HepG2 (cell line): ENCODE data around the gene GATAD2B. TPM values are rescaled to one million over a fixed set of nuclear protein-coding genes. Genes with fewer than 3 reads are reported as not detected.
A peak's percentile ranks its signal among the peaks of the same experiment; 100 is the strongest.

Source experiments
- DPF2 ChIP-seq: sonication (generic); formaldehyde crosslinking; IDR thresholded peaks from 2 replicates; pipeline ENCODE4 v1.4.0; 2020; ENCODE audit warnings: mild to moderate bottlenecking, low read depth, missing genetic modification reagents, borderline replicate concordance
- NRL ChIP-seq: sonication (generic); formaldehyde crosslinking; IDR thresholded peaks from 2 replicates; pipeline ENCODE4 v1.5.0; 2020; ENCODE audit warnings: missing genetic modification reagents, mild to moderate bottlenecking, moderate library complexity, borderline replicate concordance
- PPARG ChIP-seq: conservative IDR thresholded peaks from 2 replicates; pipeline ENCODE4 v1.6.1; 2016; ENCODE audit warnings: missing biosample characterization, missing genetic modification reagents
- TBL1XR1 ChIP-seq: fragments of 150-350 bp; IDR thresholded peaks from 2 replicates; pipeline ENCODE4 v1.6.1; 2014; ENCODE audit warnings: borderline replicate concordance, low read length; ENCODE audit not compliant: partially characterized antibody
- TBX2 ChIP-seq: sonication (generic); formaldehyde crosslinking; IDR thresholded peaks from 2 replicates; pipeline ENCODE4 v1.5.0; 2020; ENCODE audit warnings: missing genetic modification reagents, mild to moderate bottlenecking, borderline replicate concordance
- TRAFD1 ChIP-seq: sonication (generic); formaldehyde crosslinking; IDR thresholded peaks from 2 replicates; pipeline ENCODE4 v1.5.1; 2020; ENCODE audit warnings: missing genetic modification reagents, mild to moderate bottlenecking, borderline replicate concordance
- ZBTB38 ChIP-seq: sonication (generic); formaldehyde crosslinking; IDR thresholded peaks from 2 replicates; pipeline ENCODE4 v1.5.1; 2020; ENCODE audit warnings: mild to moderate bottlenecking, missing genetic modification reagents
- ZNF446 ChIP-seq: sonication (generic); formaldehyde crosslinking; IDR thresholded peaks from 2 replicates; pipeline ENCODE4 v1.5.0; 2020; ENCODE audit warnings: mild to moderate bottlenecking, missing genetic modification reagents
- ZNF572 ChIP-seq: sonication (generic); formaldehyde crosslinking; IDR thresholded peaks from 2 replicates; pipeline ENCODE4 v1.5.1; 2020; ENCODE audit warnings: mild to moderate bottlenecking, missing genetic modification reagents
- ZNF746 ChIP-seq: sonication (generic); formaldehyde crosslinking; IDR thresholded peaks from 2 replicates; pipeline ENCODE4 v1.8.0; 2022; ENCODE audit warnings: mild to moderate bottlenecking, missing genetic modification reagents
- ZNF772 ChIP-seq: sonication (generic); formaldehyde crosslinking; IDR thresholded peaks from 2 replicates; pipeline ENCODE4 v1.5.0; 2020; ENCODE audit warnings: mild to moderate bottlenecking, missing genetic modification reagents
- ZNF776 ChIP-seq: sonication (generic); formaldehyde crosslinking; IDR thresholded peaks from 2 replicates; pipeline ENCODE4 v1.4.0; 2020; ENCODE audit warnings: mild to moderate bottlenecking, missing genetic modification reagents
- polyA plus RNA-seq, 8 experiments: library from polyadenylated mRNA; depleted of rRNA in 3 of 8; stranded (reverse) in 7 of 8; unstranded in 1 of 8; fragments of >200 nt; fragmentation: Illumina TruSeq in 4 of 8; extraction: Trizol in 4 of 8; gene quantifications; 2 replicates each; pipeline versions ENCODE4 v1.2.1 to v1.2.3, GENCODE V29; 2011 to 2016; ENCODE audit warnings: low read depth in 4 of 8, missing spikeins in 1 of 8, mixed read lengths in 1 of 8; ENCODE audit not compliant: insufficient read depth in 1 of 8
- total RNA-seq, 5 experiments: library from RNA; depleted of rRNA; stranded (reverse); fragments of >200 nt; fragmentation: Illumina TruSeq; extraction: Trizol; gene quantifications; 2 replicates each; pipeline ENCODE4 v1.2.3, GENCODE V29; 2016; ENCODE audit warnings: low read depth in 1 of 5
- TF ChIP-seq, protein P1 (sequence below): IDR thresholded peaks from 2 replicates; pipeline ENCODE4 v1.6.1; 2016
- TF ChIP-seq, protein P2 (sequence below): sonication (generic); formaldehyde crosslinking; IDR thresholded peaks from 2 replicates; pipeline ENCODE4 v1.5.1; 2020; ENCODE audit warnings: missing genetic modification reagents, mild to moderate bottlenecking, borderline replicate concordance
- TF ChIP-seq, protein P3 (sequence below): fragments of 450-650 bp; IDR thresholded peaks from 2 replicates; pipeline ENCODE4 v1.6.1; 2017; ENCODE audit warnings: mild to moderate bottlenecking
- TF ChIP-seq, protein P4 (sequence below): sonication (generic); formaldehyde crosslinking; IDR thresholded peaks from 2 replicates; pipeline ENCODE4 v1.5.0; 2020; ENCODE audit warnings: mild to moderate bottlenecking, missing genetic modification reagents, moderate library complexity

The GATAD2B gene
- total and polyA plus RNA-seq, 2 of the 13 experiments (the other 11 are each of a cell fraction or from before 2014, with no cell fraction given), result 3.2 to 5.2 TPM

GRCh38 chr1:153945795-153946621 is 23.2 kb upstream of the GATAD2B start (continued):
- peak; percentile 65; the same call in 1 of the 2 replicates for TF ChIP-seq TBX2 (CRISPR knock-in tag)
- 0 out of 2 replicates have a peak, but pooled peaks have one; percentile 55 for TF ChIP-seq ZNF446 (CRISPR knock-in tag)
- TF ChIP-seq, protein P1, sequence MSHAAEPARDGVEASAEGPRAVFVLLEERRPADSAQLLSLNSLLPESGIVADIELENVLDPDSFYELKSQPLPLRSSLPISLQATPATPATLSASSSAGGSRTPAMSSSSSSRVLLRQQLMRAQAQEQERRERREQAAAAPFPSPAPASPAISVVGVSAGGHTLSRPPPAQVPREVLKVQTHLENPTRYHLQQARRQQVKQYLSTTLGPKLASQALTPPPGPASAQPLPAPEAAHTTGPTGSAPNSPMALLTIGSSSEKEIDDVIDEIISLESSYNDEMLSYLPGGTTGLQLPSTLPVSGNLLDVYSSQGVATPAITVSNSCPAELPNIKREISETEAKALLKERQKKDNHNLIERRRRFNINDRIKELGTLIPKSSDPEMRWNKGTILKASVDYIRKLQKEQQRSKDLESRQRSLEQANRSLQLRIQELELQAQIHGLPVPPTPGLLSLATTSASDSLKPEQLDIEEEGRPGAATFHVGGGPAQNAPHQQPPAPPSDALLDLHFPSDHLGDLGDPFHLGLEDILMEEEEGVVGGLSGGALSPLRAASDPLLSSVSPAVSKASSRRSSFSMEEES (CRISPR knock-in tag), result peak; percentile 63
- 0 out of 2 replicates have a peak, but pooled peaks have one; percentile 20 for TF ChIP-seq ZNF746 (CRISPR knock-in tag)
- TF ChIP-seq ZBTB38 (CRISPR knock-in tag), result peak; percentile 15; the same call in 1 of the 2 replicates
- TF ChIP-seq, protein P2, sequence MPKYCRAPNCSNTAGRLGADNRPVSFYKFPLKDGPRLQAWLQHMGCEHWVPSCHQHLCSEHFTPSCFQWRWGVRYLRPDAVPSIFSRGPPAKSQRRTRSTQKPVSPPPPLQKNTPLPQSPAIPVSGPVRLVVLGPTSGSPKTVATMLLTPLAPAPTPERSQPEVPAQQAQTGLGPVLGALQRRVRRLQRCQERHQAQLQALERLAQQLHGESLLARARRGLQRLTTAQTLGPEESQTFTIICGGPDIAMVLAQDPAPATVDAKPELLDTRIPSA (CRISPR knock-in tag), result peak; percentile 3; the same call in 1 of the 2 replicates
- TF ChIP-seq TBL1XR1, result no peak
- 0 out of 2 replicates have a peak, but pooled peaks have one; percentile 40 for TF ChIP-seq ZNF572 (CRISPR knock-in tag)
- TF ChIP-seq, protein P3, sequence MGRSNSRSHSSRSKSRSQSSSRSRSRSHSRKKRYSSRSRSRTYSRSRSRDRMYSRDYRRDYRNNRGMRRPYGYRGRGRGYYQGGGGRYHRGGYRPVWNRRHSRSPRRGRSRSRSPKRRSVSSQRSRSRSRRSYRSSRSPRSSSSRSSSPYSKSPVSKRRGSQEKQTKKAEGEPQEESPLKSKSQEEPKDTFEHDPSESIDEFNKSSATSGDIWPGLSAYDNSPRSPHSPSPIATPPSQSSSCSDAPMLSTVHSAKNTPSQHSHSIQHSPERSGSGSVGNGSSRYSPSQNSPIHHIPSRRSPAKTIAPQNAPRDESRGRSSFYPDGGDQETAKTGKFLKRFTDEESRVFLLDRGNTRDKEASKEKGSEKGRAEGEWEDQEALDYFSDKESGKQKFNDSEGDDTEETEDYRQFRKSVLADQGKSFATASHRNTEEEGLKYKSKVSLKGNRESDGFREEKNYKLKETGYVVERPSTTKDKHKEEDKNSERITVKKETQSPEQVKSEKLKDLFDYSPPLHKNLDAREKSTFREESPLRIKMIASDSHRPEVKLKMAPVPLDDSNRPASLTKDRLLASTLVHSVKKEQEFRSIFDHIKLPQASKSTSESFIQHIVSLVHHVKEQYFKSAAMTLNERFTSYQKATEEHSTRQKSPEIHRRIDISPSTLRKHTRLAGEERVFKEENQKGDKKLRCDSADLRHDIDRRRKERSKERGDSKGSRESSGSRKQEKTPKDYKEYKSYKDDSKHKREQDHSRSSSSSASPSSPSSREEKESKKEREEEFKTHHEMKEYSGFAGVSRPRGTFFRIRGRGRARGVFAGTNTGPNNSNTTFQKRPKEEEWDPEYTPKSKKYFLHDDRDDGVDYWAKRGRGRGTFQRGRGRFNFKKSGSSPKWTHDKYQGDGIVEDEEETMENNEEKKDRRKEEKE, result no peak
- TF ChIP-seq TRAFD1 (CRISPR knock-in tag), result 0 out of 2 replicates have a peak, but pooled peaks have one; percentile 83
- no peak for TF ChIP-seq ZNF776 (CRISPR knock-in tag)
- no peak for TF ChIP-seq DPF2 (CRISPR knock-in tag)
- TF ChIP-seq NRL, result peak; percentile 60
- TF ChIP-seq, protein P4, sequence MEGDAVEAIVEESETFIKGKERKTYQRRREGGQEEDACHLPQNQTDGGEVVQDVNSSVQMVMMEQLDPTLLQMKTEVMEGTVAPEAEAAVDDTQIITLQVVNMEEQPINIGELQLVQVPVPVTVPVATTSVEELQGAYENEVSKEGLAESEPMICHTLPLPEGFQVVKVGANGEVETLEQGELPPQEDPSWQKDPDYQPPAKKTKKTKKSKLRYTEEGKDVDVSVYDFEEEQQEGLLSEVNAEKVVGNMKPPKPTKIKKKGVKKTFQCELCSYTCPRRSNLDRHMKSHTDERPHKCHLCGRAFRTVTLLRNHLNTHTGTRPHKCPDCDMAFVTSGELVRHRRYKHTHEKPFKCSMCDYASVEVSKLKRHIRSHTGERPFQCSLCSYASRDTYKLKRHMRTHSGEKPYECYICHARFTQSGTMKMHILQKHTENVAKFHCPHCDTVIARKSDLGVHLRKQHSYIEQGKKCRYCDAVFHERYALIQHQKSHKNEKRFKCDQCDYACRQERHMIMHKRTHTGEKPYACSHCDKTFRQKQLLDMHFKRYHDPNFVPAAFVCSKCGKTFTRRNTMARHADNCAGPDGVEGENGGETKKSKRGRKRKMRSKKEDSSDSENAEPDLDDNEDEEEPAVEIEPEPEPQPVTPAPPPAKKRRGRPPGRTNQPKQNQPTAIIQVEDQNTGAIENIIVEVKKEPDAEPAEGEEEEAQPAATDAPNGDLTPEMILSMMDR (CRISPR knock-in tag), result peak; percentile 13
- TF ChIP-seq ZNF772 (CRISPR knock-in tag), result peak; percentile 84
- TF ChIP-seq PPARG (CRISPR knock-in tag), result 0 out of 2 replicates have a peak, but pooled peaks have one; percentile 20
